Glutamatergic neuron (in vitro differentiated cells): Measurements from ENCODE around the gene WFDC1. TPM values are rescaled to one million over a fixed set of nuclear protein-coding genes. Genes with fewer than 3 reads are reported as not detected.

ENCODE experiments used
- DNase-seq: peaks from one replicate; pipeline ENCODE4 v3.0.0; 2022
- H3K27ac Mint-ChIP-seq: one replicate; pipeline ENCODE4 v1.8.0; 2020; ENCODE audit warnings: mild to moderate bottlenecking, mixed read lengths, inconsistent platforms; ENCODE audit not compliant: unreplicated experiment
- H3K27me3 Mint-ChIP-seq: one replicate; pipeline ENCODE4 v1.8.0; 2020; ENCODE audit warnings: mild to moderate bottlenecking, moderate library complexity, mixed read lengths, inconsistent platforms; ENCODE audit not compliant: unreplicated experiment
- H3K36me3 Mint-ChIP-seq: one replicate; pipeline ENCODE4 v1.8.0; 2020; ENCODE audit warnings: mild to moderate bottlenecking, mixed read lengths, inconsistent platforms; ENCODE audit not compliant: unreplicated experiment
- H3K4me1 Mint-ChIP-seq: one replicate; pipeline ENCODE4 v1.8.0; 2020; ENCODE audit warnings: mild to moderate bottlenecking, low read depth, mixed read lengths, inconsistent platforms; ENCODE audit not compliant: unreplicated experiment
- H3K4me3 Mint-ChIP-seq: one replicate; pipeline ENCODE4 v1.8.0; 2020; ENCODE audit warnings: mild to moderate bottlenecking, mixed read lengths, inconsistent platforms; ENCODE audit not compliant: unreplicated experiment
- H3K9me3 Mint-ChIP-seq: one replicate; pipeline ENCODE4 v1.8.0; 2020; ENCODE audit warnings: mild to moderate bottlenecking, moderate library complexity, mixed read lengths, inconsistent platforms; ENCODE audit not compliant: unreplicated experiment
- CTCF ChIP-seq: fragments of 200-600 bp; sonication (generic); IDR thresholded peaks from one replicate; pipeline ENCODE4 v1.5.0; 2021; ENCODE audit not compliant: partially characterized antibody, unreplicated experiment
- total RNA-seq: library from RNA; stranded (reverse); fragmentation: NEBNext Ultra II Directional; extraction: Animal tissue kit (Norgen Biotek cat#: 25700); gene quantifications from one replicate; pipeline ENCODE4 v1.2.1, GENCODE V29; 2021; ENCODE audit not compliant: unreplicated experiment

Gene WFDC1
- total RNA-seq, 1 donor from 2014 or later: 0.93 TPM

- Mint-ChIP-seq H3K27ac (no peak overlapping the region), H3K27me3 (no peaks in the 10 kb centered on the region), H3K9me3 (no peaks in the 10 kb centered on the region), H3K4me3 (no peak overlapping the region), H3K4me1 (peaks cover 3% of the 10 kb centered on the region), H3K36me3 (no peaks in the 10 kb centered on the region)
- DNase-seq: no peak
- no peak for TF ChIP-seq CTCF
These were observed 62.5 kb downstream of the WFDC1 start for GRCh38 chr16:84357191-84357651.

GRCh38 chr16:84358601-84359295, 64.1 kb downstream of the WFDC1 start:
- TF ChIP-seq CTCF: no peak
- H3K27me3 Mint-ChIP-seq: peaks cover 2% of the 10 kb centered on the region
- no peak overlapping the region for H3K4me3 Mint-ChIP-seq
- DNase-seq: no peak
- H3K9me3 Mint-ChIP-seq: no peaks in the 10 kb centered on the region
- H3K36me3 Mint-ChIP-seq: no peaks in the 10 kb centered on the region
- H3K4me1 Mint-ChIP-seq: peaks cover 3% of the 10 kb centered on the region
- no peak overlapping the region for H3K27ac Mint-ChIP-seq

- peaks cover 2% of the 10 kb centered on the region for H3K27me3 Mint-ChIP-seq
- H3K4me1 Mint-ChIP-seq: peaks cover 3% of the 10 kb centered on the region
- no peaks in the 10 kb centered on the region for H3K36me3 Mint-ChIP-seq
- no peak overlapping the region for H3K4me3 Mint-ChIP-seq
- H3K27ac Mint-ChIP-seq: no peak overlapping the region
- DNase-seq: no peak
- no peak for TF ChIP-seq CTCF
- H3K9me3 Mint-ChIP-seq: no peaks in the 10 kb centered on the region
These were observed 64.6 kb downstream of the WFDC1 start for GRCh38 chr16:84359326-84359725.

- Mint-ChIP-seq H3K9me3 (no peaks in the 10 kb centered on the region), H3K27ac (no peak overlapping the region), H3K27me3 (peaks cover 2% of the 10 kb centered on the region), H3K36me3 (no peaks in the 10 kb centered on the region), H3K4me3 (no peak overlapping the region), H3K4me1 (peaks cover 3% of the 10 kb centered on the region)
- DNase-seq: no peak
- TF ChIP-seq CTCF: no peak
These were observed 65.5 kb downstream of the WFDC1 start for GRCh38 chr16:84360170-84360569.

GRCh38 chr16:84360748-84361147, 66.1 kb downstream of the WFDC1 start:
- Mint-ChIP-seq H3K4me1 (peaks cover 3% of the 10 kb centered on the region), H3K36me3 (no peaks in the 10 kb centered on the region), H3K9me3 (no peaks in the 10 kb centered on the region), H3K27ac (no peak overlapping the region), H3K27me3 (peaks cover 3% of the 10 kb centered on the region), H3K4me3 (no peak overlapping the region)
- no peak for DNase-seq
- TF ChIP-seq CTCF: no peak
